Measurements from ENCODE around the gene MAN2B1. TPM values are rescaled to one million over a fixed set of nuclear protein-coding genes. Genes with fewer than 3 reads are reported as not detected.

The MAN2B1 gene
- total and polyA plus RNA-seq, 2 experiments from 2014 or later, result 68.8 to 77.1 TPM

DNA sequence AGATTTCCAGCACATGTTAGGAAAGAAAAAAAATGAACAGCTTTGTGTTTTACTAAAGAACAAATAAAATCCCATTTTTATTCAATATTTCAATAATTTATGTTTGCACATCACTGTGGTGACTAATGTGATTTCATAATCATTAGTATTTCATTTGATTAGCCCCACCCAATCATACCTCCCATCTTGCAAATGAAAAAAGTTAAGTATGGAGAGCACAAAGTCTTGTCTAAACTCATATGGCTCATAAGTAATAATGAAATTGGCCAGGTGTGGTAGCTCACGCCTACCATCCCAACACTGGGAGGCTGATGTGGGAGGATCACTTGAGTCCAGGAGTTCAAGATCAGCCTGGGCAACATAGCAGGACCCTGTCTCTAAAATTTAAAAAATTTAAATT lies 59.7 kb downstream of the MAN2B1 start:
- WGBS (ENCODE audit: low lambda C conversion rate, missing lambda C conversion rate), result 94% methylated on average over 1 of the region's 1 CpG
- Histone ChIP-seq H3K9me2 (replicated peaks; ENCODE audit: insufficient read depth) (no peaks in the 10 kb centered on the region), H3K36me3 (replicated peaks; ENCODE audit: insufficient read depth, low read depth) (no peaks in the 10 kb centered on the region), H3K27ac (no peak overlapping the region), H3K27me3 (no peaks in the 10 kb centered on the region), H4K20me1 (ENCODE audit: insufficient read depth, poor library complexity, severe bottlenecking) (peaks cover 1% of the 10 kb centered on the region), H2AFZ (no peak overlapping the region), H3K4me3 (no peak overlapping the region), H3K4me1 (ENCODE audit: insufficient read depth) (peaks cover under 1% of the 10 kb centered on the region), H3K79me2 (peaks cover 26% of the 10 kb centered on the region), H3K9me3 (ENCODE audit: low read depth) (no peaks in the 10 kb centered on the region), H3K4me2 (no peak overlapping the region)
- DNase-seq (ENCODE audit: low spot score), result no peak
- TF ChIP-seq EZH2 (IDR thresholded peaks at IDR 0.05; ENCODE audit: borderline replicate concordance) (no peak), EZH2phosphoT487 (IDR thresholded peaks at IDR 0.05; ENCODE audit: low read depth, severe bottlenecking, unreplicated experiment) (no peak)
- TF ChIP-seq, protein P1, sequence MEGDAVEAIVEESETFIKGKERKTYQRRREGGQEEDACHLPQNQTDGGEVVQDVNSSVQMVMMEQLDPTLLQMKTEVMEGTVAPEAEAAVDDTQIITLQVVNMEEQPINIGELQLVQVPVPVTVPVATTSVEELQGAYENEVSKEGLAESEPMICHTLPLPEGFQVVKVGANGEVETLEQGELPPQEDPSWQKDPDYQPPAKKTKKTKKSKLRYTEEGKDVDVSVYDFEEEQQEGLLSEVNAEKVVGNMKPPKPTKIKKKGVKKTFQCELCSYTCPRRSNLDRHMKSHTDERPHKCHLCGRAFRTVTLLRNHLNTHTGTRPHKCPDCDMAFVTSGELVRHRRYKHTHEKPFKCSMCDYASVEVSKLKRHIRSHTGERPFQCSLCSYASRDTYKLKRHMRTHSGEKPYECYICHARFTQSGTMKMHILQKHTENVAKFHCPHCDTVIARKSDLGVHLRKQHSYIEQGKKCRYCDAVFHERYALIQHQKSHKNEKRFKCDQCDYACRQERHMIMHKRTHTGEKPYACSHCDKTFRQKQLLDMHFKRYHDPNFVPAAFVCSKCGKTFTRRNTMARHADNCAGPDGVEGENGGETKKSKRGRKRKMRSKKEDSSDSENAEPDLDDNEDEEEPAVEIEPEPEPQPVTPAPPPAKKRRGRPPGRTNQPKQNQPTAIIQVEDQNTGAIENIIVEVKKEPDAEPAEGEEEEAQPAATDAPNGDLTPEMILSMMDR (IDR thresholded peaks at IDR 0.05; ENCODE audit: poor library complexity), result no peak

DNA sequence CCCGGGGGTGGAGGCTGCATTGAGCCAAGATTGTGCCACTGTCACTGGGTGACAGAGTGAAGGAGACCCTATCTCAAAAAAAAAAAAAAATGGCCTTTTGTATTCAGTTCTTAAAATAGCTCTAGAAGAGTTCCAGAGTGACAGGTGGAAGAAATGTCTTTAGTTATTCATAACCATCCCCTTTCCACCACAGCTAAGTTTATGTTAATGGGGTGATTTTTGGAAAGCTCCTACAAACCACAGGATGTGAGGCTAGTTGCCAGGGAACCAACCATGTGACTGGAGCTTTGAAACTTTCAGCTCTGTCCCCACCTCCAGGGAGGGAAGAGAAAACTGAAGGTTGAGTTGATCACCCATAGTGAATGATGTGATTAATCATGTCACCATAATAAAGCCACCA lies 62.8 kb downstream of the MAN2B1 start:
- Histone ChIP-seq H3K4me2 (no peak overlapping the region), H3K79me2 (peaks cover 7% of the 10 kb centered on the region), H3K27ac (no peak overlapping the region), H3K4me1 (ENCODE audit: insufficient read depth) (no peaks in the 10 kb centered on the region), H3K9me3 (ENCODE audit: low read depth) (no peaks in the 10 kb centered on the region), H4K20me1 (ENCODE audit: insufficient read depth, poor library complexity, severe bottlenecking) (no peaks in the 10 kb centered on the region), H3K36me3 (replicated peaks; ENCODE audit: insufficient read depth, low read depth) (no peaks in the 10 kb centered on the region), H3K4me3 (no peak overlapping the region), H2AFZ (no peak overlapping the region), H3K27me3 (no peaks in the 10 kb centered on the region), H3K9me2 (replicated peaks; ENCODE audit: insufficient read depth) (no peaks in the 10 kb centered on the region)
- WGBS (ENCODE audit: low lambda C conversion rate, missing lambda C conversion rate), result 94% methylated on average over 1 of the region's 1 CpG
- TF ChIP-seq, protein P1 (IDR thresholded peaks at IDR 0.05; ENCODE audit: poor library complexity), result no peak
- TF ChIP-seq EZH2phosphoT487 (IDR thresholded peaks at IDR 0.05; ENCODE audit: low read depth, severe bottlenecking, unreplicated experiment) (no peak), EZH2 (IDR thresholded peaks at IDR 0.05; ENCODE audit: borderline replicate concordance) (no peak)
- DNase-seq (ENCODE audit: low spot score), result no peak

DNA sequence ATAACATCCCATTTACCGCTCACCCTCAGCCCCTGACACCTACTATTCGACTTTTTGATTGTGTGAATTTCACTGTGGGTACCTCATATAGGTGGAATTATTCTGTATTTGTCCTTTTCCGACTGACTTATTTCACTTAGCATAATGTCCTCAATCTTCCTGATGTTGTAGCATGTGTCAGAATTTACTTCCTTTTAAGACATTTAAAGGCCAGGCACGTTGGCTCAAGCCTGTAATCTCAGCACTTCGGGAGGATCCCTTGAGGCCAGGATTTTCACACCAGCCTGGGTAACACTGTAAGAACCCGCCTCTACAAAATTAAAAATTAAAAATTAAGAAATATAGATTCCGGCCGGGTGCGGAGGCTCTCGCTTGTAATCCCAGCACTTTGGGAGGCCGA lies 68.9 kb downstream of the MAN2B1 start:
- Histone ChIP-seq H3K4me3 (no peak overlapping the region), H3K36me3 (replicated peaks; ENCODE audit: insufficient read depth, low read depth) (no peaks in the 10 kb centered on the region)

DNA sequence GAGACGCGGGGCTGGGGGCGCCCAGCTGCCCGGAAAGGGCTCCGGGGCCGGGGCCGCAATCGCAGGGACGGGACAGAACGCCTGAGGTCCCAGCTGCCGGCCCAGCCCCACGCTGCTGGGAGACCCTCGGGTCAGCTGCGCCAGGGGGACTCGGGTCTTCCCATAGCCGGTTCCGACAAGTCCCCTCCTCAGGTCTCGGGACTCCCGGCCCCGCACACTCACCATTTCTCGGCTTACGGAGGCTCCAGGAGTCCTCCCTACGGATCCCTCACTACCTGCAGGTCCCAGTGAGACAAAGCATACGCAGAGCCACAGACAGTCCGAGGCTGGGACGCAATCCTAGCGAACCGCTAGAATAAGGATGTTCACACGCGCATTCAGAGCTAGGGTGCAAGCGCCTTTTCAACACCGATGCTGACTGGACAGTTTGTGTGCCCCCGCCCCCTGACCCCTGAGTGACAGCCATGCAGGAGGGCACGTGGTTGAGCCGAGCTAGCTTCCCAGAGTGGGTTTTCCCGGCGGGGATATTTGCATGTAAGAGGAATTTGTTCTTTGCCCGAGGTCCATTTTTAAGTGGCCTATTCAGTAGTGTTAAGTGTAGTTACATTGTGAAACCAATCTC lies 69.5 kb downstream of the MAN2B1 start:
- no peak for TF ChIP-seq EZH2 (IDR thresholded peaks at IDR 0.05; ENCODE audit: borderline replicate concordance)
- TF ChIP-seq EZH2phosphoT487 (IDR thresholded peaks at IDR 0.05; ENCODE audit: low read depth, severe bottlenecking, unreplicated experiment), result no peak
- TF ChIP-seq, protein P1 (IDR thresholded peaks at IDR 0.05; ENCODE audit: poor library complexity), result no peak
- Histone ChIP-seq H3K9me3 (ENCODE audit: low read depth) (no peaks in the 10 kb centered on the region), H3K36me3 (replicated peaks; ENCODE audit: insufficient read depth, low read depth) (no peaks in the 10 kb centered on the region), H3K27me3 (no peaks in the 10 kb centered on the region), H4K20me1 (ENCODE audit: insufficient read depth, poor library complexity, severe bottlenecking) (no peaks in the 10 kb centered on the region), H3K4me3 (no peak overlapping the region), H3K27ac (no peak overlapping the region), H3K79me2 (no peaks in the 10 kb centered on the region), H3K4me1 (ENCODE audit: insufficient read depth) (no peaks in the 10 kb centered on the region), H3K4me2 (no peak overlapping the region), H2AFZ (no peak overlapping the region), H3K9me2 (replicated peaks; ENCODE audit: insufficient read depth) (no peaks in the 10 kb centered on the region)
- 95% methylated on average over 37 of the region's 38 CpGs for WGBS (ENCODE audit: low lambda C conversion rate, missing lambda C conversion rate)
- no peak for DNase-seq (ENCODE audit: low spot score)

More for the DNA sequence above, 68.9 kb downstream of the MAN2B1 start:
- Histone ChIP-seq H3K9me2 (replicated peaks; ENCODE audit: insufficient read depth) (no peaks in the 10 kb centered on the region), H3K4me1 (ENCODE audit: insufficient read depth) (no peaks in the 10 kb centered on the region), H3K4me2 (no peak overlapping the region), H2AFZ (no peak overlapping the region), H4K20me1 (ENCODE audit: insufficient read depth, poor library complexity, severe bottlenecking) (no peaks in the 10 kb centered on the region), H3K27ac (no peak overlapping the region), H3K79me2 (no peaks in the 10 kb centered on the region), H3K9me3 (ENCODE audit: low read depth) (no peaks in the 10 kb centered on the region), H3K27me3 (no peaks in the 10 kb centered on the region)
- 97% methylated on average over 11 of the region's 11 CpGs for WGBS (ENCODE audit: low lambda C conversion rate, missing lambda C conversion rate)
- DNase-seq (ENCODE audit: low spot score), result no peak
- TF ChIP-seq EZH2phosphoT487 (IDR thresholded peaks at IDR 0.05; ENCODE audit: low read depth, severe bottlenecking, unreplicated experiment) (no peak), EZH2 (IDR thresholded peaks at IDR 0.05; ENCODE audit: borderline replicate concordance) (no peak)
